K562 (cell line): ENCODE results near the gene CCDC70.

Source experiments
- ADNP ChIP-seq: fragments of 200-800 bp; sonication (Bioruptor generic); IDR thresholded peaks from 2 replicates; pipeline ENCODE4 v1.6.1; 2016; ENCODE audit warnings: missing genetic modification characterization, missing compliant biosample characterization
- CBX5 ChIP-seq: IDR thresholded peaks from 2 replicates; pipeline ENCODE4 v1.6.1; 2014; ENCODE audit warnings: low read depth, borderline replicate concordance
- ELF4 ChIP-seq: fragments of 450-650 bp; formaldehyde crosslinking; IDR thresholded peaks from 2 replicates; pipeline ENCODE4 v1.4.0; 2022; ENCODE audit warnings: missing genetic modification characterization

GRCh38 chr13:51818781-51819511 is 42.8 kb upstream of the CCDC70 start:
- TF ChIP-seq ELF4 (CRISPR knock-in tag) (no peak), ADNP (tag) (no peak), CBX5 (no peak)
